K562 (cell line): Measurements from ENCODE around the gene NEURL2. TPM values are rescaled to one million over a fixed set of nuclear protein-coding genes. Genes with fewer than 3 reads are reported as not detected.

Source experiments
- DMBX1 ChIP-seq: fragments of 250-450 bp; sonication (Bioruptor Pico); IDR thresholded peaks from 2 replicates; pipeline ENCODE4 v1.8.0; 2022; ENCODE audit warnings: inconsistent platforms, mild to moderate bottlenecking, moderate library complexity, borderline replicate concordance
- DPF2 ChIP-seq: fragments of 450-650 bp; IDR thresholded peaks from 2 replicates; pipeline ENCODE4 v1.6.1; 2016
- EP300 ChIP-seq: IDR thresholded peaks from 2 replicates; pipeline ENCODE4 v1.6.1; 2012; ENCODE audit warnings: low read length, improper control_type of control experiment
- HDAC2 ChIP-seq: fragments of 450-650 bp; IDR thresholded peaks from 2 replicates; pipeline ENCODE4 v1.6.1; 2016; ENCODE audit warnings: mild to moderate bottlenecking
- HOXB6 ChIP-seq: fragments of 250-450 bp; sonication (Bioruptor Pico); IDR thresholded peaks from 2 replicates; pipeline ENCODE4 v1.5.1; 2022; ENCODE audit warnings: mild to moderate bottlenecking, borderline replicate concordance
- MBD1 ChIP-seq: fragments of 250-450 bp; sonication (Bioruptor Pico); IDR thresholded peaks from 2 replicates; pipeline ENCODE4 v1.8.0; 2022; ENCODE audit warnings: inconsistent platforms
- MNT ChIP-seq, 2 experiments: fragments of 450-650 bp; conservative IDR thresholded peaks; 2 replicates each; pipeline ENCODE4 v1.6.1; 2017; ENCODE audit warnings: mild to moderate bottlenecking in 2 of 2, moderate library complexity in 2 of 2
- NONO ChIP-seq, 2 experiments: fragments of 200-400 bp in 1 of 2; fragments of 450-650 bp in 1 of 2; formaldehyde crosslinking in 1 of 2; IDR thresholded peaks; 2 replicates each; pipeline ENCODE4 v1.6.1; 2017; ENCODE audit warnings: low read depth in 2 of 2, mild to moderate bottlenecking in 2 of 2, moderate library complexity in 2 of 2, low read length in 1 of 2
- RERE ChIP-seq: sonication (generic); formaldehyde crosslinking; IDR thresholded peaks from 2 replicates; pipeline ENCODE4 v1.8.0; 2023; ENCODE audit warnings: missing genetic modification reagents, mild to moderate bottlenecking, borderline replicate concordance
- RHOXF2B ChIP-seq: fragments of 250-450 bp; sonication (Bioruptor Pico); conservative IDR thresholded peaks from 2 replicates; pipeline ENCODE4 v1.5.1; 2021
- SIN3B ChIP-seq: fragments of 450-650 bp; IDR thresholded peaks from 2 replicates; pipeline ENCODE4 v1.6.1; 2017; ENCODE audit warnings: low read depth, mild to moderate bottlenecking, moderate library complexity
- SMAD3 ChIP-seq: fragments of 450-650 bp; formaldehyde crosslinking; conservative IDR thresholded peaks from 2 replicates; pipeline ENCODE4 v1.4.0; 2020; ENCODE audit warnings: mild to moderate bottlenecking
- TSC22D4 ChIP-seq: fragments of 450-650 bp; IDR thresholded peaks from 2 replicates; pipeline ENCODE4 v1.6.1; 2016; ENCODE audit warnings: missing genetic modification characterization, missing biosample characterization, control low read depth
- ZBTB1 ChIP-seq: sonication (generic); formaldehyde crosslinking; IDR thresholded peaks from 2 replicates; pipeline ENCODE4 v1.8.1; 2023; ENCODE audit warnings: missing genetic modification reagents, low read depth, mild to moderate bottlenecking, borderline replicate concordance
- ZBTB9 ChIP-seq: fragments of 450-650 bp; formaldehyde crosslinking; IDR thresholded peaks from 2 replicates; pipeline ENCODE4 v1.4.0; 2020; ENCODE audit warnings: mild to moderate bottlenecking, moderate library complexity
- ZNF436 ChIP-seq: fragments of 250-450, 450-650 bp; sonication (Bioruptor Pico); formaldehyde crosslinking; IDR thresholded peaks from 2 replicates; pipeline ENCODE4 v1.7.0; 2020; ENCODE audit warnings: mild to moderate bottlenecking
- polyA plus RNA-seq, 8 experiments: library from polyadenylated mRNA; depleted of rRNA in 4 of 8; stranded (reverse) in 5 of 8; unstranded in 3 of 8; fragments of >200 nt; fragmentation: Nextera tagmentation in 2 of 8; fragmentation: Illumina TruSeq in 1 of 8; extraction: Ambion mirVana in 2 of 8; extraction: Trizol in 1 of 8; gene quantifications; 2 replicates each; pipeline versions ENCODE4 v1.2.1 to v1.2.3, GENCODE V29; 2011 to 2014; ENCODE audit warnings: inconsistent platforms in 1 of 8, missing spikeins in 1 of 8
- total RNA-seq, 7 experiments: library from RNA; depleted of rRNA in 6 of 7; stranded (reverse); fragments of >200 nt in 6 of 7; fragmentation: Illumina TruSeq in 2 of 7; extraction: Trizol in 2 of 7; gene quantifications; 2 replicates each; pipeline versions ENCODE4 v1.2.1 to v1.2.3, GENCODE V29; 2011 to 2021; ENCODE audit warnings: low replicate concordance in 1 of 7

The NEURL2 gene
- total and polyA plus RNA-seq, 9 of the 15 experiments (the other 6 are each of a cell fraction or from before 2014, with no cell fraction given), result 0.22 to 1.9 (median 0.50) TPM; not detected in 1

- TF ChIP-seq RERE (CRISPR knock-in tag), result no peak
- TF ChIP-seq ZBTB1 (CRISPR knock-in tag), result no peak
- TF ChIP-seq RHOXF2B (CRISPR knock-in tag), result peak; percentile 74; the same call in 1 of the 2 replicates
- no peak for TF ChIP-seq ZNF436 (CRISPR knock-in tag)
- TF ChIP-seq SIN3B, result peak; percentile 74; the same call in 1 of the 2 replicates
- TF ChIP-seq NONO (IDR thresholded peaks at IDR 0.05; ENCODE audit: low read depth in 2 of 2, low read length in 1 of 2), result no peak
- no peak for TF ChIP-seq TSC22D4 (tag)
- TF ChIP-seq EP300, result no peak
- TF ChIP-seq HDAC2, result peak; percentile 76
- 0 out of 2 replicates have a peak, but pooled peaks have one; percentile 66 for TF ChIP-seq ZBTB9 (CRISPR knock-in tag)
- 0 out of 2 replicates have a peak, but pooled peaks have one; percentile 28 for TF ChIP-seq SMAD3 (CRISPR knock-in tag)
- TF ChIP-seq MBD1 (CRISPR knock-in tag), result no peak
- no peak for TF ChIP-seq DMBX1 (CRISPR knock-in tag)
- no peak; the same call in 1 of the 2 replicates for TF ChIP-seq DPF2
- TF ChIP-seq MNT (conservative IDR thresholded peaks at IDR 0.05), result no peak
- TF ChIP-seq HOXB6, result no peak
Measured at GRCh38 chr20:45880988-45881788, 9.8 kb downstream of the NEURL2 start, which contains the start of gene ZSWIM1 (continued).
